HepG2 (cell line): ENCODE data around the gene RAD50.

ENCODE experiments used
- CEBPG ChIP-seq: IDR thresholded peaks from 2 replicates; pipeline ENCODE4 v1.6.1; 2016
- DNMT1 ChIP-seq: sonication (generic); formaldehyde crosslinking; IDR thresholded peaks from 2 replicates; pipeline ENCODE4 v1.5.1; 2020; ENCODE audit warnings: mild to moderate bottlenecking, missing genetic modification reagents
- DPF2 ChIP-seq: sonication (generic); formaldehyde crosslinking; IDR thresholded peaks from 2 replicates; pipeline ENCODE4 v1.4.0; 2020; ENCODE audit warnings: mild to moderate bottlenecking, low read depth, missing genetic modification reagents, borderline replicate concordance
- HDAC1 ChIP-seq: sonication (generic); formaldehyde crosslinking; IDR thresholded peaks from 2 replicates; pipeline ENCODE4 v1.5.1; 2020; ENCODE audit warnings: mild to moderate bottlenecking, missing genetic modification reagents
- MEF2D ChIP-seq: sonication (generic); formaldehyde crosslinking; IDR thresholded peaks from 2 replicates; pipeline ENCODE4 v1.5.1; 2020; ENCODE audit warnings: mild to moderate bottlenecking, missing genetic modification reagents
- SAP130 ChIP-seq: IDR thresholded peaks from 2 replicates; pipeline ENCODE4 v1.6.1; 2016; ENCODE audit warnings: low read depth
- TOE1 ChIP-seq: sonication (generic); formaldehyde crosslinking; IDR thresholded peaks from 2 replicates; pipeline ENCODE4 v1.4.0; 2020; ENCODE audit warnings: mild to moderate bottlenecking, missing genetic modification reagents
- YY1 ChIP-seq: IDR thresholded peaks from 2 replicates; pipeline ENCODE4 v1.6.1; 2011; ENCODE audit warnings: low read length, low read depth, moderate library complexity, mild to moderate bottlenecking; ENCODE audit not compliant: insufficient read depth, insufficient replicate concordance
- ZNF660 ChIP-seq: sonication (generic); formaldehyde crosslinking; IDR thresholded peaks from 2 replicates; pipeline ENCODE4 v1.5.1; 2020; ENCODE audit warnings: mild to moderate bottlenecking, low read depth, missing genetic modification reagents, borderline replicate concordance
- TF ChIP-seq, protein P1 (sequence below): fragments of 450-650 bp; IDR thresholded peaks from 2 replicates; pipeline ENCODE4 v1.6.1; 2017
- TF ChIP-seq, protein P2 (sequence below): IDR thresholded peaks from 2 replicates; pipeline ENCODE4 v1.6.1; 2016; ENCODE audit warnings: control low read depth

DNA sequence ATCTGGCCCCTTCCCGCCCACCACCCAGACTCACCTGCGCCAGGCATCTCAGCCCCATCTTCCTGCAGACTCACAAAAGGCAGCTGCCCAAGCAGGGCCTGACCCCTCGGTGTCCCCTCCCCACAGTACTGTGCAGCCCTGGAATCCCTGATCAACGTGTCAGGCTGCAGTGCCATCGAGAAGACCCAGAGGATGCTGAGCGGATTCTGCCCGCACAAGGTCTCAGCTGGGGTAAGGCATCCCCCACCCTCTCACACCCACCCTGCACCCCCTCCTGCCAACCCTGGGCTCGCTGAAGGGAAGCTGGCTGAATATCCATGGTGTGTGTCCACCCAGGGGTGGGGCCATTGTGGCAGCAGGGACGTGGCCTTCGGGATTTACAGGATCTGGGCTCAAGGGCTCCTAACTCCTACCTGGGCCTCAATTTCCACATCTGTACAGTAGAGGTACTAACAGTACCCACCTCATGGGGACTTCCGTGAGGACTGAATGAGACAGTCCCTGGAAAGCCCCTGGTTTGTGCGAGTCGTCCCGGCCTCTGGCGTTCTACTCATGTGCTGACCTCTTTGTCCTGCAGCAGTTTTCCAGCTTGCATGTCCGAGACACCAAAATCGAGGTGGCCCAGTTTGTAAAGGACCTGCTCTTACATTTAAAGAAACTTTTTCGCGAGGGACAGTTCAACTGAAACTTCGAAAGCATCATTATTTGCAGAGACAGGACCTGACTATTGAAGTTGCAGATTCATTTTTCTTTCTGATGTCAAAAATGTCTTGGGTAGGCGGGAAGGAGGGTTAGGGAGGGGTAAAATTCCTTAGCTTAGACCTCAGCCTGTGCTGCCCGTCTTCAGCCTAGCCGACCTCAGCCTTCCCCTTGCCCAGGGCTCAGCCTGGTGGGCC lies 103.1 kb downstream of the RAD50 start:
- TF ChIP-seq HDAC1 (no peak), MEF2D (CRISPR knock-in tag) (no peak), SAP130 (CRISPR knock-in tag) (no peak), ZNF660 (CRISPR knock-in tag) (no peak), DPF2 (no peak), TOE1 (CRISPR knock-in tag) (no peak), CEBPG (CRISPR knock-in tag) (no peak), DNMT1 (CRISPR knock-in tag) (no peak), YY1 (no peak)
- TF ChIP-seq, protein P1, sequence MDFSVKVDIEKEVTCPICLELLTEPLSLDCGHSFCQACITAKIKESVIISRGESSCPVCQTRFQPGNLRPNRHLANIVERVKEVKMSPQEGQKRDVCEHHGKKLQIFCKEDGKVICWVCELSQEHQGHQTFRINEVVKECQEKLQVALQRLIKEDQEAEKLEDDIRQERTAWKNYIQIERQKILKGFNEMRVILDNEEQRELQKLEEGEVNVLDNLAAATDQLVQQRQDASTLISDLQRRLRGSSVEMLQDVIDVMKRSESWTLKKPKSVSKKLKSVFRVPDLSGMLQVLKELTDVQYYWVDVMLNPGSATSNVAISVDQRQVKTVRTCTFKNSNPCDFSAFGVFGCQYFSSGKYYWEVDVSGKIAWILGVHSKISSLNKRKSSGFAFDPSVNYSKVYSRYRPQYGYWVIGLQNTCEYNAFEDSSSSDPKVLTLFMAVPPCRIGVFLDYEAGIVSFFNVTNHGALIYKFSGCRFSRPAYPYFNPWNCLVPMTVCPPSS: no peak
- TF ChIP-seq, protein P2, sequence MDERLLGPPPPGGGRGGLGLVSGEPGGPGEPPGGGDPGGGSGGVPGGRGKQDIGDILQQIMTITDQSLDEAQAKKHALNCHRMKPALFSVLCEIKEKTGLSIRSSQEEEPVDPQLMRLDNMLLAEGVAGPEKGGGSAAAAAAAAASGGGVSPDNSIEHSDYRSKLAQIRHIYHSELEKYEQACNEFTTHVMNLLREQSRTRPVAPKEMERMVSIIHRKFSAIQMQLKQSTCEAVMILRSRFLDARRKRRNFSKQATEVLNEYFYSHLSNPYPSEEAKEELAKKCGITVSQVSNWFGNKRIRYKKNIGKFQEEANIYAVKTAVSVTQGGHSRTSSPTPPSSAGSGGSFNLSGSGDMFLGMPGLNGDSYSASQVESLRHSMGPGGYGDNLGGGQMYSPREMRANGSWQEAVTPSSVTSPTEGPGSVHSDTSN (CRISPR knock-in tag): no peak
